H9 (cell line): Measurements from ENCODE around the gene FCGBP. TPM values are rescaled to one million over a fixed set of nuclear protein-coding genes. Genes with fewer than 3 reads are reported as not detected.
"Not testable (repeated sequence)": the region's sequence is repeated elsewhere in the genome, so short reads cannot be mapped to it uniquely, and the experiment has no call there.

ENCODE experiments used
- DNase-seq: peaks from one replicate; pipeline ENCODE4 v3.0.0-alpha.2; 2017
- H2AFZ ChIP-seq: one replicate; pipeline ENCODE4 v1.6.1; 2013; ENCODE audit warnings: mild to moderate bottlenecking, low read length, control low read depth, moderate library complexity
- H2AK5ac ChIP-seq: 2 replicates; pipeline ENCODE4 v1.6.1; 2013; ENCODE audit warnings: low read length, control low read depth, mixed read lengths; ENCODE audit not compliant: insufficient read length
- H2BK120ac ChIP-seq: one replicate; pipeline ENCODE4 v1.6.1; 2013; ENCODE audit warnings: low read depth, mild to moderate bottlenecking, low read length, control low read depth, inconsistent platforms; ENCODE audit not compliant: poor library complexity, severe bottlenecking
- H2BK12ac ChIP-seq: 2 replicates; pipeline ENCODE4 v1.6.1; 2013; ENCODE audit warnings: low read length, control low read depth, mixed read lengths, low read depth; ENCODE audit not compliant: insufficient read length
- H2BK15ac ChIP-seq: 2 replicates; pipeline ENCODE4 v1.6.1; 2013; ENCODE audit warnings: low read depth, low read length, control low read depth
- H2BK20ac ChIP-seq: one replicate; pipeline ENCODE4 v1.6.1; 2013; ENCODE audit warnings: low read depth, mild to moderate bottlenecking, low read length, control low read depth, inconsistent platforms; ENCODE audit not compliant: poor library complexity, severe bottlenecking
- H2BK5ac ChIP-seq: 2 replicates; pipeline ENCODE4 v1.6.1; 2013; ENCODE audit warnings: low read length, control low read depth, mixed read lengths; ENCODE audit not compliant: insufficient read length
- H3K14ac ChIP-seq: 2 replicates; pipeline ENCODE4 v1.6.1; 2013; ENCODE audit warnings: low read length, control low read depth; ENCODE audit not compliant: insufficient read depth
- H3K18ac ChIP-seq: 2 replicates; pipeline ENCODE4 v1.6.1; 2013; ENCODE audit warnings: low read depth, mild to moderate bottlenecking, mixed read lengths, low read length, control low read depth; ENCODE audit not compliant: insufficient read length
- H3K23ac ChIP-seq: 2 replicates; pipeline ENCODE4 v1.6.1; 2013; ENCODE audit warnings: low read length, control low read depth, mixed read lengths, low read depth; ENCODE audit not compliant: insufficient read length
- H3K23me2 ChIP-seq: 2 replicates; pipeline ENCODE4 v1.6.1; 2013; ENCODE audit warnings: low read depth, mild to moderate bottlenecking, mixed read lengths, low read length, control low read depth; ENCODE audit not compliant: insufficient read length, poor library complexity, severe bottlenecking
- H3K27ac ChIP-seq: 2 replicates; pipeline ENCODE4 v1.5.1; 2013; ENCODE audit warnings: low read length, control low read depth, mixed read lengths, low read depth; ENCODE audit not compliant: insufficient read length
- H3K27me3 ChIP-seq: 2 replicates; pipeline ENCODE4 v1.6.1; 2013; ENCODE audit warnings: low read length, control low read depth, inconsistent platforms; ENCODE audit not compliant: insufficient read depth
- H3K4ac ChIP-seq: 2 replicates; pipeline ENCODE4 v1.6.1; 2013; ENCODE audit warnings: low read depth, mild to moderate bottlenecking, control low read depth, inconsistent platforms, low read length, moderate library complexity
- H3K4me1 ChIP-seq: 2 replicates; pipeline ENCODE4 v1.6.1; 2013; ENCODE audit warnings: low read length, control low read depth, inconsistent platforms; ENCODE audit not compliant: insufficient read depth
- H3K4me2 ChIP-seq: 2 replicates; pipeline ENCODE4 v1.6.1; 2013; ENCODE audit warnings: low read length, control low read depth, mixed read lengths; ENCODE audit not compliant: insufficient read length, insufficient read depth
- H3K56ac ChIP-seq: 2 replicates; pipeline ENCODE4 v1.6.1; 2013; ENCODE audit warnings: low read depth, mild to moderate bottlenecking, mixed read lengths, low read length, control low read depth; ENCODE audit not compliant: insufficient read length
- H3K79me1 ChIP-seq: 2 replicates; pipeline ENCODE4 v1.6.1; 2013; ENCODE audit warnings: low read depth, mild to moderate bottlenecking, moderate library complexity, low read length, control low read depth, inconsistent platforms; ENCODE audit not compliant: insufficient read depth, poor library complexity, severe bottlenecking
- H3K79me2 ChIP-seq: 2 replicates; pipeline ENCODE4 v1.6.1; 2013; ENCODE audit warnings: low read length, control low read depth, inconsistent platforms; ENCODE audit not compliant: insufficient read depth
- H3K9ac ChIP-seq: 2 replicates; pipeline ENCODE4 v1.6.1; 2013; ENCODE audit warnings: low read length, control low read depth, mixed read lengths; ENCODE audit not compliant: insufficient read length; ENCODE audit errors: extremely low read depth
- H3K9me3 ChIP-seq: one replicate; pipeline ENCODE4 v1.6.1; 2013; ENCODE audit warnings: low read depth, low read length, inconsistent platforms; ENCODE audit not compliant: control insufficient read depth
- H3T11ph ChIP-seq: one replicate; pipeline ENCODE4 v1.6.1; 2013; ENCODE audit warnings: mild to moderate bottlenecking, low read length, control low read depth, inconsistent platforms
- H4K20me1 ChIP-seq: one replicate; pipeline ENCODE4 v1.6.1; 2013; ENCODE audit not compliant: control insufficient read depth, insufficient read length, insufficient read depth
- H4K5ac ChIP-seq: 2 replicates; pipeline ENCODE4 v1.6.1; 2013; ENCODE audit warnings: low read depth, mild to moderate bottlenecking, mixed read lengths, low read length, control low read depth; ENCODE audit not compliant: insufficient read length
- H4K8ac ChIP-seq: replicated peaks from 2 replicates; pipeline ENCODE4 v1.6.1; 2013; ENCODE audit warnings: low read length, control low read depth, mixed read lengths, low read depth; ENCODE audit not compliant: insufficient read length
- H4K91ac ChIP-seq: 2 replicates; pipeline ENCODE4 v1.6.1; 2013; ENCODE audit warnings: low read depth, mild to moderate bottlenecking, moderate library complexity, mixed read lengths, low read length, control low read depth; ENCODE audit not compliant: insufficient read length
- H3K27ac Mint-ChIP-seq, 3 experiments: 2 replicates in 2 of 3; 3 replicates in 1 of 3; pipeline ENCODE4 v1.8.0; 2020 to 2021; ENCODE audit warnings: mixed read lengths in 3 of 3, mild to moderate bottlenecking in 1 of 3, moderate library complexity in 1 of 3
- H3K27me3 Mint-ChIP-seq: 2 replicates; pipeline ENCODE4 v1.8.0; 2021; ENCODE audit warnings: low read depth, mild to moderate bottlenecking, moderate library complexity, mixed read lengths
- H3K36me3 Mint-ChIP-seq, 3 experiments: 2 replicates in 2 of 3; 3 replicates in 1 of 3; pipeline ENCODE4 v1.8.0; 2020 to 2021; ENCODE audit warnings: low read depth in 3 of 3, mixed read lengths in 3 of 3; ENCODE audit not compliant: insufficient read depth in 1 of 3
- H3K4me1 Mint-ChIP-seq, 2 experiments: 2 replicates each; pipeline ENCODE4 v1.8.0; 2020; ENCODE audit warnings: mixed read lengths in 2 of 2
- H3K4me3 Mint-ChIP-seq, 2 experiments: 2 replicates in 1 of 2; 3 replicates in 1 of 2; pipeline ENCODE4 v1.8.0; 2020 to 2021; ENCODE audit warnings: mild to moderate bottlenecking in 2 of 2, mixed read lengths in 2 of 2, moderate library complexity in 1 of 2
- H3K9me3 Mint-ChIP-seq, 2 experiments: 2 replicates in 1 of 2; 3 replicates in 1 of 2; pipeline ENCODE4 v1.8.0; 2020; ENCODE audit warnings: mild to moderate bottlenecking in 2 of 2, mixed read lengths in 2 of 2, moderate library complexity in 1 of 2
- WGBS: extraction: QIAGEN DNeasy Blood & Tissue Kit; methylation state at CpG from one replicate; pipeline ENCODE4 v1.1.7; 2013; ENCODE audit warnings: missing lambda C conversion rate, low lambda C conversion rate, mixed read lengths; ENCODE audit not compliant: insufficient read length; ENCODE audit errors: extremely low coverage; 5-methylcytosine and 5-hydroxymethylcytosine counted together
- total RNA-seq: library from RNA; stranded (reverse); gene quantifications from 2 replicates; pipeline ENCODE4 v1.2.1, GENCODE V29; 2021

FCGBP gene
- total RNA-seq, 1 experiment from 2014 or later, result 0.13 TPM

- H3K23me2 ChIP-seq, H2AK5ac ChIP-seq, H3K79me1 ChIP-seq, H3K36me3 Mint-ChIP-seq, H3K14ac ChIP-seq, H2BK12ac ChIP-seq, H4K5ac ChIP-seq, H4K20me1 ChIP-seq, H3K27ac Mint-ChIP-seq, H3K23ac ChIP-seq, H3K56ac ChIP-seq, H3K4me1 Mint-ChIP-seq, H3K27me3 Mint-ChIP-seq, H2AFZ ChIP-seq, H3K79me2 ChIP-seq, H3K4me3 Mint-ChIP-seq, H4K8ac ChIP-seq, H4K91ac ChIP-seq, H3K9ac ChIP-seq, H3K18ac ChIP-seq, H3K4me2 ChIP-seq, H2BK120ac ChIP-seq, H3K27ac ChIP-seq, H2BK5ac ChIP-seq, H3T11ph ChIP-seq, H3K4me1 ChIP-seq, H2BK15ac ChIP-seq, H2BK20ac ChIP-seq, H3K27me3 ChIP-seq, DNase-seq, H3K9me3 Mint-ChIP-seq, H3K4ac ChIP-seq, H3K9me3 ChIP-seq: not testable (repeated sequence)
- WGBS, result no CpG with 5 or more reads among the region's 6 CpGs
Measured at GRCh38 chr19:39898858-39899257, 35.6 kb downstream of the FCGBP start.
